ENCODE results near the gene RCSD1.

Gene RCSD1

DNA sequence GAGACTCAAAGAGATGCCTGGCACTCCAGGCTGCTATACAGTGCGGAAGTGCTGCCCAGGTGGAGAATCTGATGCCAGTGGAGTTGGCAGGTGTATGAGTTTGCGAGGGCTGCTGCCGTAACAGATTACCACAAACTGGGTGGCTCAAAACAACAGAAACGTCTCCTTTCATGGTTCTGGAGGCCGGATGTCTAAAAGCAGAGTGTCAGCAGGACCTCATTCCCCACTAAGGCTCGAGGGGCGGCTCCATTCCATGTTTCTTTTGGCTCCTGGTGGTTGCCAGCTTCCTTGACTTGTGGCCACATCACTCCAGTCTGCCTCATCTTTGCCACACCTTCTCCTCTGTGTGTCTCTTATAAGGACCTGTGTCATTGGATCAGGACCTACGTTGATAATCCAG lies 10.0 kb downstream of the RCSD1 start:
- DNase-seq: no peak

DNA sequence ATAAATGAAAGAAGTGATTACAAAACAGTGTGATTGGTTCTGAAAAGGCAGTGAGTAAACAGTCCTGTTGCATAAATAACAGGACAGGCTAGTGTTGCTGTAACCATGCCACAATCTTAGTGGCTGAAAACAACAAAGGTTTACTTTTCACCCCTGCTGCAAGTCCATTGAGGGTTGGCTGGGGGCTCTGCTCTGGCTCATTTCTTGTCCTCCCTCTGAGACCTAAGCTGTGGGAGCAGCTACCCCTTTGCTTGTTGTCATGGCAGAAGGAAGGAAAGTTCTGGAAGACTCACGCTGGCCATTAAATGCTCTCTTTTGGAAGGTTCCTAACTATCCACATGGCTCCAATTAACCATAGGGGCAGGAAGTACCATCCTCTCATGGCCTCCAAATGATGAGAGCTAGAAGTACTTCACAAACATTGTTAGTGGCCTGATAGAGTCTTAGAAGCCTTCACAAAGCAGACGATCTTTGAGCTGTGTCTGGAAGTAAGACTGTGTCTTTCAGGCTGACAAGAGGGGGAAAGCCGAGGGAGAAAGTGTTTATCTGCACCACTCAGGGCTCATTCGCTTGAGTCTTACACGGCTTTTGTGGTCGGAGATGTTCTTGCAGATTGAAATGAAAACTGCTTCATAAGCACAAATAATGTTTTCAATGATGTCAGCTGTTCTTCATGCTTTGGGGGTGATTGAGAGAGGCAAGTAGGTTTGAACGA lies 11.9 kb downstream of the RCSD1 start:
- no peak for DNase-seq

DNA sequence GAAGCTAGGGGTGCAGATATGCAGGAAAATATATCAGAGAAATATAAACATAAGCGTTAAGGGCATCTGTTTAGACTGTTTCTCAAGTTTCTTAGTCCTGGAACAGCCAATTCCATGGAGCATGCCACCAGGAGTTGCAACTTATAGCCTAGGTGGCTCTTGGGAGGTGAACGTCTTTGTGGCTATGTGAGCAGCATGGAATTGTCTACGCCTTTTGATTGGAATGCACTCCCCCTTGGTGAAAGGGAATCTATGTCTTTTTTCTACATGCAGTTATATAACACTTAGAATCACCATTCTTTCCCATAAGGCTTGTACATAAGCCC lies 12.4 kb downstream of the RCSD1 start:
- DNase-seq: no peak

DNA sequence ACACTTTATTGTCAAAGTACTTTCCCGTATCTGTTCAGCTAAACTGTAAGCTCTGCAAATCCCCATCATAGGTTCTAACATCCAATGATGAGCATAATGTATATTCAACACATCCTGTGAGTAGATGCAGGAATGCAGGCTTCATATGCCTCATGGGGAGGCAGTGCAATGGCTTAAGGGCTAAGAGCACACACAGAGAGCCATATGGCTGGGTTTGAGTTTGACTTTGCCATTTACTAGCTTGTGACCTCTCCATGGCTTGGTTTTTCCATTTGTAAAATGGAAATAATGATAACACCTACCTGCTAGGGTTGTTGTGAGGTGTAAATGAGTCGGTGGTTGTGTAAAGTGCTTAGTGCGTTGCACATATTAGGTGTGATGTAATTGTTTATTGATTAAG lies 13.4 kb downstream of the RCSD1 start:
- DNase-seq: no peak

DNA sequence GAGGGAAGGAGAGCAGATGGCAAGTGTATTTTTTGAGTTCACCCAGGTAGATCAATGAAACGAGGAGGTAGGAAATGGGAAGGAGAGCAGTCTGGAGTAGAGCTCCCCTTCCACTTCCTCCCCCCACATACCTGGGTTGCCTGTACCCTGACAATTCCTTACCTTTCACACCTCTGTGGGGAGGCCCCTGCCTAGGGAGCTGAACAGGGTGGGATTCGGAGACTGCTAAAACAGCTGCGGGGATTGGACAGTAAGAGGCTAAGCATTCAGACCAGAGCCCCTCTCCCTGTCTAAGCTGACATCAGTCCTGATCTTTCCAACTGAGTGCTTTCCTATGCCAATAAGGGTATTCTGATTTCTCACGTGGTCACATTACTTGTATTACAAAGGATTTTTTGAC lies 14.5 kb downstream of the RCSD1 start:
- DNase-seq: no peak

DNA sequence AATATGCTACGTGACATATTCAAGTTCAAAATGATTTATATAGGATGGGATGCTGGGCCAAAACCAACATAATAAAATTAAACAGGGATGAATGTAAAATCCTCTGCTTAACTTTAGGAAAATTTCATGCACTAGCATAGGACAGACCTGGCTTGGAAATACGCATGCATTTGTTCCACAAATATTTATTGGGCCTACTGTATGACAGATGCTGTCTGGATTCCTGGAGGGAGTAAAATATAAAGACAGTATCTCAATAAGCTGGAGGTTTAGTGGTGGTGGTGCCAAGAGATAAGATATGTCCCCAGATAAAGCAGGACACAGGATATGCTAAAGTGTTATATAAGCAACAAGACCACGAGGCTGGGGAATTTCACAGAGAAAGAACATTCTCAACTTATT lies 15.1 kb downstream of the RCSD1 start:
- DNase-seq: no peak

DNA sequence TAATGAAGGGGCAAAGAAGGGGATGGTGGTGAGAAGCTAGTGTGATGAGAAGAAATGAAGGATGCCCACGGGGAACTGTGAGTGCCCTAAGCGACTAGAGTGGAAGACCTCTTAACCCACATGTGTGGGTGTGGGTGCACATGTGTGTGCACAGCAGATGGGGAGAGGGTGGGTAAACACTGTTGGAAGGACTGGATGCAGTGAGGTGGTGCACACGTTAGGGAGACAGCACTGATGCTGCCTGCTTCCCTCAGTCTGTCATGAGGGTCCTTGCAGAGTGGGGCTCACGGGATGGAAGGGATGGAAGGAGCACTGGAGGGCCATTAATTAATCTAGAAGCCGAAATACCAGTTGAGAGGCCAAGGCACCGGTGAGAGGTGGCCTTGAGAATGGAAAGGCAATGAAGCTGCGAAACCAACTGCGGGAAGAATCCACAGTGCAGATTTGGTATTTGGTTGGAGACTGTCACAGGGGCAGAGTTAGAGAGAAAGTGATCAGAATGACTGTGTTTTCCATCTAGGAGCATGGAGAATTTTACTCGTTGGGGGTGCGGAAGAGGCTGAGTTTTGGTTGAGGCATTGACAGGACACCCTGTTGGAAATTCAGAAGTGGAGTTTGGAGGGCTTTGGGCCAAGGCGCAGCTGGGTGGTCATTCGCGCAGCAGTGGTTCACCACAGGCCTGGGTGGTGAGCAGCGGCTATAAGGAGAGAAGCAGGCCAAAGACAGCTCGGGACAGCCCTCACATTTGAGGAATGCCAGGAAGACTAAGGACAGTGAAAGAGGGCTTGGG lies 15.8 kb downstream of the RCSD1 start:
- no peak for DNase-seq

DNA sequence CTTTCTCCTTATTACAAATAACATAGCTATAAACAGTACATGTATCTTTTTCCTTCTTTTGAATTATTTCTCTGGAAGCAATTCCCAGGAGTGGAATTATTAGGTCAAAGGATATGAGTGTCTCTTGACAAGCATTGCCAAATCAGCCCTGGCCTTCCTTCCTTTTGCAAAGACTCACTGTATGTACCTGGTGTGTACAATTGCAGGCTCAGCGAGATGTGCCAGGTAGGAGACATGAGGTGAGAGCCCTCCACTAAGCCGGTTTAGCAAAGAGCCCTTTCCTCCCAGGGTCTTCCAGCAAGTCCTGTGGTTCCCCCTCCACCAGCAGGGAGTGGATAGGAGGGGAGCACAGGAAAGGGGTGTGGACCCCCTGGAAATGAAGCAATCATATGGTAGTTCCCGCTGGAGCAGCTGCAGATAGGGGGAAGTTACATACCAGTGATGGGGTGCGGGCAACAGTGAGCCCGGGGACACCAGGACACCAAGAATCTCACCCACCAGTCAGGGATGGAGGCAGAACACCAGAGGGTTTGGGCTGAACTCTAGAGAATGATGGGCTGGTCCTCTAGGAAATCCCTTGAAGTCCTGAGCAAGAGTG lies 18.3 kb downstream of the RCSD1 start:
- DNase-seq: no peak

DNA sequence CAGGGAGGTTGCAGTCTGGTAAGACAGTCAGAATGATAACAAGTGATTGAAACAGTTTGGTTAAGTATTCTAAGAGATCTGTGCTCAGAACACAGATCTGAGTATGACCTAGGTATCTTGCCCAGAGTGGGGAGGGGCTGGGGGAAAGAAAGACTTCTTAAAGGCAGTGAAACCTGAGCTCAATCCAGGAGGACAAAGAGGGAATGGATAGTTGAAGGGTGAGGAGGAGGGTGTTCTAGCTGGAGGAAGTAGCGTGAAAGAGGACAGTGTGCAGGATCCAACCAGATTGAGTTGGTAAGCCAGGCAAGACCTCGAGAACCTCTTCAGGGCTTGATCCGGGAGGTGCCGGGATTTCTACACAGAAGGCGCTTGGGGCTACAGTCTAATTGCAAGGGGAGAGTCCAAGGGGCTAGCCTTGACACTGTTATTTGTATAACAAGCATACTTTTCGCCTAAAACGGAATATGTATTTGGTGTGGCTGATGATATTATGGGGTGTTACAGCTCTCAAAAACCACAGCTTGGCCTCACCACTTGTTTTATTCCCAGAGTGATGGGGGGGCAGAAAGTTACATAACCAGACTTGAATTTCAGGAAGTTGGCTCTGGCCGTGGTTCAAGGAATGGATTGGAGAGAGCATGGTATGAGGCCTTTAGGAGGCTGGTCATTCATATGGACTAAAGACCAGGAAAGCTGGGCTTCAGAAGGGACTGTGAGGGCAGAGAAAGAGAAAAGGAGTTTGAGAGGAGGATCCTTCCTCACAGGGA lies 19.1 kb downstream of the RCSD1 start:
- DNase-seq: no peak

DNA sequence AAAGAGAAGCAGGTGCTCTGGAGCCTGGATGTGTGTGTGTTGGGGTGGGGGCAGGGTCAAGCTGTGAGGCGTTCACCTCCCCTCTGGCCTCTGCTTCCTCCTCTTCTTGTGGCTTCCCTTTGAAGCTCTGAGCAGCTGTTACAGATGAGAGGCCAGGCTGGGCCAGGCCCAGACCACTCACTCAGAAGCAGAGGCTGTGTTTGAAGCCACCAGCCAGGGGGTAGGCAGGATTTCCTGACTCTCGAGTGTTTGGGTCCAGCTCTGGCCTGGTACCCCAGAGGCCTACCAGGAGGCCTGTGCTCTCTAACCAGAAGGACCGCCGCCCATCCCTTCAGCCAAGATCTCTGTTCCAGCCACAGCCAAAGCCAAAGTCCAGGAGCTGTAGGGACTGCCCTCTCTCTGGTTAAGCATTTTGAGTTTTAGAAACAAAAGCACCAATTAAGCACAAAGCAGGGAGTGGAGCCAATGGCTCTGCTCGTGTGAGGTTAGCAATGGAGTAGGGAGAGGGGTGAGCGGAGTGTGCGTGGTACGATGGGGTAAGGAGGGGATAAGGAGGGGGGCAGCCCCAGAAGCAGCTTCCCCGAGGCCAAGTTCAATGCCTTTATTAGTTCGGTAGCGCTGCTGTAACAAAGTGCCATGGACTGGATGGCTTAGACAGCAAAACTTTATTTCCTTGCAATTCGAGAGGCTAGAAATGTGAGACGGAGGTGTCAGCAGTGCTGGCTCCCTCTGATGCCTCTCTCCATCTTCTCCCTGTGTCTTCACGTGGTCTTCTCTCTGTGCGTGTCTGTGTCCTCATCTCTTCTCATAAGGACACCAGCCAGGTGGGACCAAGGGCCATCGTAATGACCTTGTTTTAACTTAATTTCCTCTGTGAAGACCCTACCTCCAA lies 20.5 kb downstream of the RCSD1 start:
- no peak for DNase-seq

DNA sequence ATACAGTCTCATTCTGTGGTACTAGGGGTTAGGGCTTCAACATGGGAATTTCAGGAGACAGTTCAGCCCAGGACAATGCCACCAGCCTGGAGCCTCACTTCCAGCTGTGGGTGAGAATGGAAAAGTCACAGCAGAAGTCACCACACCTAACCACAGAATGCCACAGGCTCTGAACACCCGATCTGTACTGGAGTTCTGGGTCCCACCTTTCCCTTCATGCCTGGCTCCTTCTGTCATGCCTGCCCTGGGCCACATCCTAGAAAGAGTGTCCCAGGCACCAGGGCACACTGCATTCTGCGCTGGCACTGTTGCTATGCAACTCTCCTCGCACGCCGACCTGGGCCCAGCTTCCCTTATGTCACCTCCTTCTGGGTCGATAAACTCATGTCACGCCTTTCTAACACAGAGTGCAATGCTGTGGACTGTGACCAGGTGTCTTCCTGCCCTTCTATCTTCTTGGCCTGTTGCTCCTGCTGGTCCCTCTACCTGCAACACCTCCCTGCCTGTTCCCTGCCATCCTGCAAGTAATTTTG lies 21.2 kb downstream of the RCSD1 start:
- DNase-seq: no peak

DNA sequence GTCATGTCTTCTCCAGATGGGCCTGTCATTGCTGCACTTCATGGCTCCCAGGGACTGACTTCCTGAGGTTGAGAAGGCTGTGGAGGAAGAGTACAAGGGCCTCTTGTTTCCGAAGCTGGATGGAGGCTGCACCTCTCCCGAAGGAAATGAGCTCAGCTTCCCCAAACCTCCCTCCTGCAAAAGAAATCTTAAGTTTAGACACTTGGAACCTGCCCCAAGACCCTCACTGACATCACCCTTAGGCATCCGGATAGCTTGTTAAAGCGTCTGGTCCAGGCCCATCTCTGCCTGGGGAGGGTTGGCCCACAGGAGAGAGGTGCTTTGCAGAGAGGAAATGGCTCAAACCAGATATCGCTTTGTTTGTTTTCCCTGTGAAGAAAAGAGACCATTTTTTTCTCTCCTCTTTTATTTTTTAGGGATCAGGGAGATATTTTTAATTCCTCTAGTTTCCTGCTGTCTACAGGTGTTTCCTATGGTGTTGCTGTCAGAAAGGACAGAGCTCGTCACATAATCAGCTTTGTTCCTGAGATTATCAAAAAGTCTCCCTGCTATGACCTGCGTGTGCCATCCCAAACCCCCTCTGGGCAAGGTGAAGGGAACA lies 25.0 kb downstream of the RCSD1 start:
- no peak for DNase-seq

DNA sequence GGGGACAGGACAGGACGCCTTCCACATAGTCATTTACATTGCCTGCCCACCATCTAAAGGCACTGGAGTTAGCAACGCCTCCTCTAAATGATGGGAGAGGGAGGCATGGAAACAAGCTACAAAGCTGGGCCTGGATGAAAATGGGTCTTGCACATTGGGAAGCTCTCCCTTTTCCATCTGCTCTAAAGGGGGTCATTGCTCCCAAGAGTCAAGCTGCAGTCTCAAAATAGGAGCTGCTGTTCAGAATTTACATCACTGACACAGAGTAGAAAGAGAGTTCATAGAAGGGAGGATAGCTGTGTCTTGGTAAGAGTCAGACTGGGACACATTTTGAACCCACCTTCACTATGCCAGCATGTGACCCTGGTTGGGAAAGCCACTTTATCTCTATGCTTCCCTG lies 26.6 kb downstream of the RCSD1 start:
- DNase-seq: no peak

DNA sequence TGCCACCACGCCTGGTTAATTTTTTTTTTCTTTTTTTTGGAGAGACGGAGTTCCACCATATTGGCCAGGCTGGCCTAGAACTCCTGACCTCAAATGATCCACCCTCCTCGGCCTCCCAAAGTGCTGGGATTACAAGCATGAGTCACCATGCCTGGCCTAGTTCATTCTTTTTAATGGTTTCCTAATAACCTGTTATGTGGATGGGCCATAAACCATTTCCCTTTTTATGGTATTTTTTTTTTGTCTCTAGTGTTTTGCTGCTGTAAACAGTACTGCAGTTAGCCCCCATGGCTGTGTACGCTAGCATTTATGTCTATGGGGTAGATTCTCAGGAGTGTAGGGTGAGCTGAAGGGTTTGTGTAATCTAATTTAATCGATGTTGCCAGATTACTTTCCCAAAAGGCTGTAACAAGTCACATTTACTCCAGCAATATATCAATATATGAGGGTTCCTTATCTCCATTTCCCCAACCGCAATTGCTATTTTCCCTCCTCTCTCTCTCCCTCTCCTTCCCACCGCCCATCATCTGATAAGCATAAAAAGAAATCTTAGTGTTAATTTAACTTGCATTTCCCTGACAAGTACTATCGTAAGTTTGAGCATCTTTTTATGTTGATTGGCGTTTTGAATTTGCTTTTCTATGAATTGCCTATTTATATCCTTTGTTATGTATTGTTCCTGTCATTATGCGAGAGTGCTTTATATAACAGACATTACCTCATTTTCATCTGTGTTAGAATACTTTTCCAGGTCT lies 28.7 kb downstream of the RCSD1 start:
- DNase-seq: no peak

DNA sequence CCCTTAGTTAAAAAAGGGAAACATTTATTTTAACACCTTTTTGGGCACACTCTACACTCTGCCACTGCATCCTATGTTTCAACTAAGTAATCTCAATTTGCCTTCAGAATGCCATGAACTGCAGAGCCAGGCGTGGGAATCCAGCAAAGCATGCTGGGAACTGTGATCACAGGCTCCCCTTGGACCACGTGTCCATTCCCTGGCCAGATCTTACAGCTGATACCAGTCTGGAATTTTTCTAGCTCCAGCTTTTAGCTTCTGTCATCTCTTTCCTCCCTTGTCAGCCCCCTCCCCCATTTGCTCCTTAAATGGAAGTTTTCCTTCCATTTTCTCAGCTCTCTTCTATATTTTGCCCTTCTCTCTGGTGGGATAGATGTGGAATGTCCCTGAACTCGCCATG lies 29.4 kb downstream of the RCSD1 start:
- no peak for DNase-seq

DNA sequence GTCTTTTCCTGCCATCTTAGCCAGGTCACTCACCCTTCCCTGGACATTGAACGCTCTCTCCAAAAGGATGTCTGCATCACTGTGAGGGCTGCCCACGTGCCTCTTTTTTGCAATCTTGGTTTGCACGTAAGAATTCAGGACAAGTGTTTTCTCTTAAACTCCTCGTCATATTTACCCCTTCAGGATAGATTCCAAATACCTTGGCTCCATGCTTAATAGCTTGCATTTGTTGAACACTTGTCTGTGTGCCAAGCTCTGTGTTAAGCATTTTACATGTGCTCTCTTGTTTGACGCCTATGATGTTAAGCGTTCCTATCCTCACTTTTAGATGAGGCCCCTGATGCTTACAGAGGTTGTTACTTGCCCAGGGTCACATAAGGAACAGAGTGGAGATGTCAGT lies 29.8 kb downstream of the RCSD1 start:
- no peak for DNase-seq

DNA sequence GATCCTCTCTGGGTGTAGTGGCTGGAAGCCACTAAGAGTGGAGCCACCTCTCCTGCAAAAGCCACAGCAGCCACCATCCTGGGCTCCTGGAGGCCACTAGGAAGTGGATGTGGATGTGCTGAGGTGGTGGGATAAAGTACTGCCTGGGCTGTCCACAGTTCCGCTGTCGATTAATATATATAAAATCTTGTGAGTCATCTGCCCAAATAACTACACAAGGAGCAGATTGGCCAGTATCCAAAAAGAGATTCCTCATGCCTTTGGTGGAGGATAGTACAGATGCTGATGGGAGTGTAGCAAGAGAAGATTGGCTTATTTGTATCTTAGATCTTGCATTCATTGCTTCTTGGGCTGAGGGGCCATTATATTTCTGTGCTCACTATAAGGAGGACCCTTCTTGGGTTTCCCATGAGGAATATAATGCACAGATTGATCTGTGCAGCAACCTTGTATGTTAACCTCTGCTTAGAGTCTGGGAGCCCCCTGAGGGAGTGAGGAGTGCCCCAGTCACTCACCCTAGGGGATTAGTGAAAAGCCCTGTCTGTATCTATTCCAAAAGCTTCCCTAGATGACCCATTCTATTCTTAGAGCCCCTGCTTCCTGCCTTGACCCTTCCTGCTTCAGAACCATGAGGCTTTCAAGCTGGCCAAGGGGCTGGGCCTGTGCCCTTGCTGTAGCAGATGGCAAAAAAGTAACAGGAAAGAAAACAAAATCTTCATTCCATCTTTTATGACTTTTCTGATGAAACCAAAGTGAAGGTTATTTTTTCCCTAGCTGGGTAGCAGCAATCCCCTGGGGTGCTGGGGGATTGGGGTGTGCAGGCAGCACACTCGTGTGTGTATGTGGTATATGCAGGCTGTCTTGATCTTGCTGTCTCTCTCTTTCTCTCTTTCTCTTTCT lies 31.7 kb downstream of the RCSD1 start:
- DNase-seq: no peak

DNA sequence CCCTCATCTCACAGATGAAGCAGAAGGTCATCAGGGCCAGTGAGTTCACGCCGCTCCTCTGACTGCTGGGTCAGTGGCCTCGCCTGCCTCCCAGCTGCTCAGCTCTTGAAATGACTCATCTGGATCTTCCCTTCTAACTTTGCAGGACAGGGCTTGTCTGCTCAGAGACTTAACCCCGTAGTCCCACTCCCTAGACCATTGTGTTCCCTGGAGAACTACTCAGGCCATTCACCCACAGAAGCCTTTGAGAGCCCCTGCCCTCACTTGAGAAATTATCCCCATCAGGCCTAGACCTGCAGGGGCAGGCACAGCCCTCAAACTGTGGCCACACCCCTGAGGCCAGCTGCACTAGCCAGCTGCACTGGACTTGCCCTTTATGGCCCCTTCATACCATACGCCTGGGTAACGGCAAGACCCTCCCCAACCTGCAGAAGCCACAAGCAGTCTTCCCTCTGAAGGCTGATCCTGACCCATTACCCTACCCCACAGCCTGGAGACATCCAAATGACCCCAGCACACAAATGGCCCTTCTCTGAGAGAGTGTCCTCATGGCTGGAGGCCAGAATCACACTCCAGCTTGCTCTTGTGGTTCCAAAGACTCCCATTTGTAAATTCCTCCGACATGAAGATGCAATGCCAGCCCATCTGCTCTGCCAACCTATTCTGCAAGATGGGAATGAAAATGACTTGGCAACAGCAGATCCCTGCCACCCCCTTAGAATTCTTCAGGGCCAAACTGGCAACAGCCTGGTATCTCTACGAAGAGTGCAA lies 33.2 kb downstream of the RCSD1 start:
- peak in 1 of 51 donors; percentile 17 for DNase-seq

Data from hypothalamus (tissue), 51 donors.